Gastroesophageal sphincter (tissue), 4 donors: ENCODE results near the gene ADRA2A. TPM values are rescaled to one million over a fixed set of nuclear protein-coding genes. Genes with fewer than 3 reads are reported as not detected.

Source experiments
- ATAC-seq: fragments of 150-250 bp; one replicate; pipeline ENCODE4 v1.9.1; 2016; ENCODE audit warnings: mild to moderate bottlenecking, moderate library complexity
- H3K27ac ChIP-seq, 4 donors: fragments of 200-600 bp; sonication (generic) in 3 of 4; 1 replicate in 3 of 4; 2 replicates in 1 of 4; pipeline ENCODE4 v1.5.1; 2016 to 2019
- H3K27me3 ChIP-seq: fragments of 200-600 bp; sonication (generic); one replicate; pipeline ENCODE4 v1.5.1; 2019
- H3K36me3 ChIP-seq, 2 donors: fragments of 200-600 bp; sonication (generic); one replicate each; pipeline ENCODE4 v1.5.1; 2019; ENCODE audit warnings: control low read depth in 1 of 2
- H3K4me1 ChIP-seq, 3 donors: fragments of 200-600 bp; sonication (generic); 1 replicate in 2 of 3; 2 replicates in 1 of 3; pipeline ENCODE4 v1.5.1; 2016 to 2019; ENCODE audit warnings: control low read depth in 2 of 3
- H3K4me3 ChIP-seq, 2 donors: fragments of 200-600 bp; sonication (generic); one replicate each; pipeline ENCODE4 v1.5.1; 2019; ENCODE audit warnings: mild to moderate bottlenecking in 1 of 2, moderate library complexity in 1 of 2
- H3K9me3 ChIP-seq, 3 donors: fragments of 200-600 bp; sonication (generic); one replicate each; pipeline ENCODE4 v1.5.1; 2017 to 2019; ENCODE audit warnings: control low read depth in 2 of 3
- CTCF ChIP-seq, 4 experiments: fragments of 200-600 bp in 2 of 4; fragments of 450-650 bp in 2 of 4; sonication (generic) in 1 of 4; IDR thresholded peaks; one replicate each; pipeline ENCODE4 v1.5.1; 2017 to 2019; ENCODE audit warnings: antibody characterized with exemption in 4 of 4, mild to moderate bottlenecking in 2 of 4, moderate library complexity in 2 of 4
- EP300 ChIP-seq: sonication (generic); formaldehyde crosslinking; IDR thresholded peaks from one replicate; pipeline ENCODE4 v1.6.1; 2017; ENCODE audit warnings: antibody characterized with exemption, mild to moderate bottlenecking
- POLR2A ChIP-seq, 2 donors: fragments of 450-650 bp; IDR thresholded peaks; one replicate each; pipeline ENCODE4 v1.6.1; 2017; ENCODE audit warnings: antibody characterized with exemption in 2 of 2, mild to moderate bottlenecking in 2 of 2, moderate library complexity in 1 of 2
- POLR2AphosphoS5 ChIP-seq: sonication (generic); formaldehyde crosslinking; IDR thresholded peaks from one replicate; pipeline ENCODE4 v1.6.1; 2017; ENCODE audit warnings: antibody characterized with exemption
- WGBS, 2 donors: methylation state at CpG; one replicate each; pipeline ENCODE4 v1.1.5; 2018; ENCODE audit warnings: low coverage in 1 of 2; 5-methylcytosine and 5-hydroxymethylcytosine counted together
- total RNA-seq, 4 donors: library from RNA; depleted of rRNA; stranded (reverse); fragments of >200 nt; gene quantifications; one replicate each; pipeline ENCODE4 v1.1.0, GENCODE V29; 2016

Gene ADRA2A
- total RNA-seq, 4 donors from 2014 or later = 0.62 to 2.7 (median 1.6) TPM

- Histone ChIP-seq H3K4me1 (no peaks in the 10 kb centered on the region), H3K27ac (no peak overlapping the region), H3K36me3 (no peaks in the 10 kb centered on the region), H3K9me3 (no peaks in the 10 kb centered on the region), H3K27me3 (peaks cover 7% of the 10 kb centered on the region), H3K4me3 (no peak overlapping the region)
- ATAC-seq = no peak
- TF ChIP-seq CTCF (IDR thresholded peaks at IDR 0.05) (no peak), EP300 (no peak), POLR2AphosphoS5 (no peak), POLR2A (IDR thresholded peaks at IDR 0.05) (no peak)
- WGBS, 2 donors = 40 to 42% methylated on average over 4 to 7 of the region's 7 CpGs
Observed at GRCh38 chr10:111103196-111103840, 26.5 kb downstream of the ADRA2A start.

DNA sequence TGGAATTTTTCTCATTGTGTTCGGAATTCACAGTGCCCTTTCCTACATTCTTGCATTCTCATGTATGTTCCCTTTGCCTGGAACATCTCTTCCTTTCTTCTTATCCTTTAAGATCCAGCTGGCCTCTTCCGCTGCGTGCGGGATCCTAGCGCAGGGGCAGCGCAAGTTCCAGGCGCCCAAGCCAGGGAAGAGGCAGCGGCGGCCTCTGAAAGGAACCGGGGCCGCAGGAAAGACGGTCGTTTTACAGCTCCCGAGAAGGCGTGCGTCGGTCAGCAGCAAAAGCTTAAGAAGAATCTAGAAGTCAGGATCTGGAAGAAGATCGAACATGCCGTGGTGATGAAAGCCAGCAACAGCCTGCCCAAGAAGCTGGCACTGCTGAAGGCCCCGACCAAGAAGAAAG, 28.0 kb downstream of the ADRA2A start:
- Histone ChIP-seq H3K9me3 (no peaks in the 10 kb centered on the region), H3K27ac (no peak overlapping the region), H3K4me3 (no peak overlapping the region), H3K4me1 (no peaks in the 10 kb centered on the region), H3K36me3 (no peaks in the 10 kb centered on the region), H3K27me3 (no peaks in the 10 kb centered on the region)
- TF ChIP-seq POLR2A (IDR thresholded peaks at IDR 0.05) (no peak), POLR2AphosphoS5 (no peak)
- no peak for ATAC-seq
- WGBS, 2 donors = 90% methylated on average over 14 of the region's 20 CpGs; no CpG with 5 or more reads in 1 of the 2 donors

- TF ChIP-seq POLR2AphosphoS5 (no peak), POLR2A (IDR thresholded peaks at IDR 0.05) (no peak), CTCF (IDR thresholded peaks at IDR 0.05) (no peak), EP300 (no peak)
- WGBS, 2 donors = 82% methylated on average over 4 of the region's 8 CpGs; no CpG with 5 or more reads in 1 of the 2 donors
- Histone ChIP-seq H3K9me3 (no peaks in the 10 kb centered on the region), H3K36me3 (no peaks in the 10 kb centered on the region), H3K27ac (no peak overlapping the region), H3K4me3 (no peak overlapping the region), H3K4me1 (no peaks in the 10 kb centered on the region), H3K27me3 (no peaks in the 10 kb centered on the region)
- no peak for ATAC-seq
Observed at GRCh38 chr10:111106081-111106480, 29.3 kb downstream of the ADRA2A start.

DNA sequence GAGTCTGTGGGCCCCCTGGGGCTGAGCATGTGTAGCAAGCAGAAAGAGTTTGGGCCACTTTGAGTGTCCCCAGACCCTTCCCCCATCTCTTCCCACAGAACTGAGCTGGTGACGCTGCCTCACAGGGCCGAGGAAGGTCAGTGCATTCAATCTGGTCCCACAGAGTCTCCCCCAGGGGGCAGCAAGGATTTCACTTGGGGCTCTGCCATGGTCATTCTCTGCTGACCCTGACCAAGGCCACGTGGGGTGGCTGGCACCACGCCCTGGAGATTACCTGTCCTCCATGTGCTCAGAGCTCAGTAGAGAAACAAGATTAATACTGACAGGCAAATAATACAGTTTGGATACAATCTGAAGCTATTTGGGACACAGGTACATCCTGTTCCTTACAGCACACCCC, 30.2 kb downstream of the ADRA2A start:
- WGBS, 2 donors = no CpG with 5 or more reads among the region's 4 CpGs

DNA sequence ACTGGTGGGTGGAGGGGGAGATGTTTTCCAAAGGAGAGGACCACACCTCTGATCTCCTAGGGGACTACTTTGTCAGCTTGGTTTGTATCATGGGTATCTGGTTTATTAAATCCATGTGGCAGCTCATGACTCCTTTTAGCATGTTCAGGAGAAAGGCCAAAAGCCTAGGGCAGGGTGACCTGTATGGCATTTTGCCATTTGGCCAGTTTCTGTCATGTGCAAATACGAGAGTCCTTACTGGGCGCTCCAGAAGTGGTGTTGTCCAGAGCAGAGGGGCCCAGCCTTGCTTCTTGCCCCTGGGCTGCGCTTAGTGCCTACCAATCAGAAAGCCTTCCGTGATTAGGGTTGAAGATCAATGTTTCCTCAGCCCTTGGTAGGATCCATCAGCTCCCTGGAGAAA, 31.0 kb downstream of the ADRA2A start:
- Histone ChIP-seq H3K36me3 (no peaks in the 10 kb centered on the region), H3K4me3 (no peak overlapping the region), H3K27me3 (no peaks in the 10 kb centered on the region), H3K9me3 (no peaks in the 10 kb centered on the region), H3K27ac (no peak overlapping the region), H3K4me1 (no peaks in the 10 kb centered on the region)
- TF ChIP-seq POLR2A (IDR thresholded peaks at IDR 0.05) = no peak
- TF ChIP-seq CTCF (IDR thresholded peaks at IDR 0.05) = no peak
- TF ChIP-seq EP300 = no peak
- TF ChIP-seq POLR2AphosphoS5 = no peak
- no peak for ATAC-seq
- WGBS, 2 donors = 100% methylated on average over 2 of the region's 4 CpGs; no CpG with 5 or more reads in 1 of the 2 donors

More for the DNA sequence above, 30.2 kb downstream of the ADRA2A start:
- TF ChIP-seq CTCF (IDR thresholded peaks at IDR 0.05) = no peak
- TF ChIP-seq EP300 = no peak
- no peak for TF ChIP-seq POLR2AphosphoS5
- no peak for TF ChIP-seq POLR2A (IDR thresholded peaks at IDR 0.05)
- no peak for ATAC-seq
- no peaks in the 10 kb centered on the region for H3K4me1 ChIP-seq
- no peaks in the 10 kb centered on the region for H3K27me3 ChIP-seq
- H3K36me3 ChIP-seq = no peaks in the 10 kb centered on the region
- H3K9me3 ChIP-seq = no peaks in the 10 kb centered on the region
- H3K27ac ChIP-seq = no peak overlapping the region
- H3K4me3 ChIP-seq = no peak overlapping the region
